Right renal cortex interstitium (tissue), 3 donors: ENCODE measurements around the gene CMTM1. TPM values are rescaled to one million over a fixed set of nuclear protein-coding genes. Genes with fewer than 3 reads are reported as not detected.
"Not testable (repeated sequence)": the region's sequence is repeated elsewhere in the genome, so short reads cannot be mapped to it uniquely, and the experiment has no call there.

Source experiments
- DNase-seq, 3 donors: peaks; one replicate each; pipeline ENCODE4 v3.0.0-alpha.2; 2013; ENCODE audit warnings: low read depth in 3 of 3, low spot score in 2 of 3
- polyA plus RNA-seq, 3 donors: library from polyadenylated mRNA; unstranded; fragments of 120-200 nt; gene quantifications; one replicate each; pipeline ENCODE4 v1.2.1, GENCODE V29; 2013; ENCODE audit not compliant: insufficient read length in 3 of 3

CMTM1 gene
- polyA plus RNA-seq, 3 donors, result 3.9 to 5.4 (median 4.8) TPM

DNA sequence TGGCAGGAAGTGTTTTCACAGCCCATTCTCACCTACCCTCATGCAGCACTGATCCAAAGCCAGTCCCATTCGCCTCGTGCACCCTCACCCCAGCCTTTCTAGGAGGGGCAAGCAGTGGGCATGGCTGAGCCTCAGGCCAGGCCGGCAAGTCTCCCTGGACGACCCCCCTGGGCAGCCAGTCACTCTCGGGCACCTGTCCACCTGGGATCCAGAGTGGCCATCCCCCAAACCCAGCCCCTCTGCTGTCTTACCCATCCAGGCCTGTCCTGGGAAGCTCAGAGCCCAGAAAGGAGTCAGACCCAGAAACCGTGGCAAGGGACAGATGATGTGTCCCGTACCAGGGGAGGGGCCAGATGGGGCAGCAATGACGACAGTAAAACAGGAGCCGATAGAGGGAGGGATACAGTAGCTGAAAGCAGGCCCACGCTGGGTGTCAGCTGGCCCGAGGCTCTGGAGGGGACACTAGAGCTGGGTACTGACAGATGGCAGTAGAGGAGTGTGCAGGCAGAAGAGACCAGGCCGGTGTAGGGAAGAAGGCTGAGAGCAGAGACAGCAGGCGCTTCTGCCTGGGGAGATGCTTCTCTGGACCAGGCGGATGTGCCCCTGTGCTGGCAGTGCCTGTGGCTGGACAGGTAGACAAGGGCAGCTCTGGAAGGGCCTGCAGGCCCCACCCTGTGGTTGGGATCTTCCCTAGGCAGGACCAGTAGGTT is 44.0 kb downstream of the CMTM1 start:
- no peak for DNase-seq

- DNase-seq, result not testable (repeated sequence)
These were observed 45.7 kb downstream of the CMTM1 start for GRCh38 chr16:66611911-66612310.

DNA sequence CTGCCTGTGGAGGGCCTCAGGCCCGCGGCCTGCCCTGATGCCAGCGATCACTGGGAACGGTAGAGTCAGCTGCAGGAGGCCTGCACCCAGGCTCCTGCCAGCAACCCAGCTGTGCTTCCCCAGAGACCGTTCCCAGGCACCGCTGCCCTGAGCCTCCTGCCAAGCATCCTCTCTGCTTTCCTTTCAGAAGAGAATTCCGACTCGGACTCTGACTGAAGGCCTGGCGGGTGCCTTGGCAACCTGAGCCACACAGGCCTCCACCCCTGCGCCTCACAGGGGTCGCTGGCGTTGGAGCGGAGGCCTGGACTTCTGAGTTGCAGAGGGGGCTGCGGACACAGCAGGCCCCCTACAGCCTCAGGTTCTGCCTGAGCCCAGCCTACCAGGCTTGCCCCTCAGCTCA is 46.2 kb downstream of the CMTM1 start:
- DNase-seq, result no peak

DNA sequence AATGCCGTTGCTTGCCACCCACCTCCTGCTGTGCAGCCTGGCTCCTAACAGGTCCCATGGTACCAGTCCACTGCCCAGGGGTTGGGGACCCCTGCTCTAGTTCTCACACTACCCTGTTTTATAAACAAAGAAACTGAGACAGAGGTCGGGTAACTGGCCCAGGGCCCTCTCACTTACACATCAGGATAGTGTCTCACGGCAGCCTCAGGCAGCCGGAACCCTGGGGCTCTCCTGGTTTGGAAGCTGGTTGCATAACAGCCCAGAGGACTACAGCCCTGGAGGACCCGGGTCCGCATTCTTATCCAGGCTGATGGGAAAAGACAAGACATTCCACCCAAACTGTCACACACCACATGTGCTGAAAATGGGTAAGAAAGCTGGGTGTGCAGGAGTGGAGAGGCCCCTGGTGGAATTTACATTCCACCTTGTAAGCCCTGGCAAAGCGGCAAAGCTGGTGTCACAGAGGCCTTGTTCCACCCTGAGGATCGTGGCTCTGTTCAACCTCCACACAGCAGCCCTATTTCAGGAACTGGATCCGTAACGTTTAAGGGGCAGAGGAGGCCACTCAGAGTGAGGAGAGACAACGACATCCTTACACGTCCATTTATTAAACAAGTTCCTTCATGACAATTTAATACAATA is 48.0 kb downstream of the CMTM1 start:
- DNase-seq, result no peak

DNA sequence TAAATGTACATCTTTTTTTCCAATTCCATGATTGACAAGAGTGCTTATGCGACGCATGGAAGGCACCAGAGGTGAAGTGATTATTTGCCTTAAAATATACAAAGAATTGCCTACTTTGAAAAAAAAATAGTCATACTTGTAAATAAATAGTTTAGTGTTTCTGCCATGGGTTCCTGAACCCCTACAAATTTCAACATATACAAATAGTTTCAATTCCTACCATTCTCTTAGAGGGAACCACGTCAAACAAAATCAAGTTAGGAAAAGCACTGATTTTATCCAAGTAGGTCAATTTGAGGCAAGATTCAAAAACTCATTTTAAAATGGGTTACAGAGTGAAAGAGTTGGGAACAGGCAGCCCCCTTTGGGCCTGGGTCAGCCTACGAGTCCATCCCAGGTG is 49.9 kb downstream of the CMTM1 start:
- DNase-seq, result no peak

DNA sequence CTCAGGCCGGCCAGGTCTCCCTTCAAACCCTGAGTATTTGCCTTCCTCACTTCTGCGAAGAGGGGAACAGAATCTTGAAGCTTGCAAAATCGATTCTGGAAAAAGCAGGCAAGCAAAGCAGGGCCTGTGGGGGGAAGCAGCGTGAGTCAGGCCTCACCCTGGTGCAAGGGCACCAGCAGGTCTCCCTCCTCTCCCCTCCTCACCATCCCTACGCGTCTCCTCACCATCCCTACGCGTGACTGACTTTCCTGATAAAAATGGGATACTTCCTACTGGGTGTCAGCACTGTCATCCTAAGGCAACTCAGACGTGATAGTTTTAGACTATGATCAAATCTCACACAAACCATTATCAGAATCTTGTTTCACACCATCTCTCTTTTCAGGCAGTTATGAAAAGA is 50.4 kb downstream of the CMTM1 start:
- no peak for DNase-seq

DNA sequence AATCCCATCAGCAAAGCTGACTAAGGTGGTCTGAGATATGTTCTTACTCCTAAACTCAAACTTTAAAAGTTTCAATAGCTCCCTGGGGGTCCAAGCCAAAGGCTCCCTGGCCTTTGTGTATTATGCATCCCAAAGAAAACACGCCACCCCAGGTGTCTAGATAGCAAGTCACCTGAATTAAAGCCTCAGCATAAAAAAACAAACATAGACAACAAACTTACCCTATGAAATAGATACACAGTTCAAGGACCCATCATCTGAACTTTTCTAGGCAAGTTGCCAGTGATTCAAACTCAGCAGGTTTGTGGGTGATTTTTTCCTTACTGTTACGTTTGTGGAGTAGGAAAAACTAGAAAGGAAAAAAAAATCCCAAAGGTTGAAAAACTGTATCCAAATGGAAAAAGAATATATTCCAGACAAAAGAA is 50.8 kb downstream of the CMTM1 start:
- DNase-seq, result no peak

DNA sequence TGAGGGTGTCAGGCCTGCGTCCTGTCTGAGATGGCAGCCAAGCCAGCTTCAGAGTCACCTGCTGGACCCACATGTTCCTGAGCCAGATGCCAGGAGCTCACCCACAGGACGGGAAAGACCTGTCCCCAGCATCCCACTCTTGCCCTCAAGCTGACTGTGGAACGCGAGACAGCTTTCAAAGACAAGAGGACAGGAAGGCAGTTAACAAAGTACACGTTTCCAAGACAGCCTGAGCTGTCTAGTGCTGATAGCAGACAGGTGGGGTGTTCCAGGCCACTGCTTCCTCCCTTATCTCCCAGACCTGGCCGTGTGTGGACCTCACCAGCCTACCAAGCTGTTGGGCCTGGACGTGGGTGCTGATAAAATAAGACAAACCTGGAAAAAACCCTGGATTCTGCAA is 51.5 kb downstream of the CMTM1 start:
- no peak for DNase-seq

GRCh38 chr16:66618588-66619375 is 52.5 kb downstream of the CMTM1 start:
- no peak for DNase-seq

DNA sequence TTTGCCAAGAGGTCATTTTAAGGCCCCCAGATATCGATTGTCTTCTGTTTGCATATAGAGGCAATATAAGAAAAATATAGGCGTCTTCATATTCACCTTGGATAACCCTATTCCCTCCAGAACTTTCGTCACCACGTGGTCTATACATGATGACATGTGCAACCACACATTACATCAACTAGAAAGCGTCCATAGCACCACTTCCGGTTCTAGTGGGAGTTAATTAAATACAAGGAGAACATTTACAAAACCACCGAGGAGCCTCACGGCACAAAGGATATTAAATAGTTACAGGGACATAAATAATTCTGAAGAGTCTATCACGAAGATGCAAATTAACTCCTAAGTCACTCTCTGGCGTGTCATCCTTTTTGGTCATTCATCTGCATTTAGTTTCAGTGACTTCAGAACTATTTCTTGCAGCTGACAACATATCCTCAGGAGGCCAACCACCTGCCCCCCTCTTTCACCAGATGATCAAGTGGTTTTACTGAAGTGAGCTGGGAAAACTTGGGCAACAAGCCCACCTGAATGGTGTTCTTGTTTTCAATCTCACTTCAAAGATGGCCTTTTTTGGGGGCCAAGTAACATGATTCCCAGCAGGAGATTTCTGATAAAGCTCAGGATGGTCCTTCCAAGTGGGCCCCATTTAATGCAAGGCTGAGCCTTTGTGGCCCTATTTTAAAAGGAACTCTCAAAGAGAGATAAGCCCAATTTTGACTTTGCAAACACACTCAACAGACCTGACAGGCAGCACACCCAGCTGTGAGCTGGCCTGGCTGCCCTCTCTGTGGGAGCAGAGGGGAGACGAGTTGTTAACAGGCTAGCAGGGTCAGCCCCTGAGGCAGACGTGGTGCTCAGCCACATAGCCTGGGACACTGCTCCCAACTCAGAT is 53.5 kb downstream of the CMTM1 start:
- no peak for DNase-seq

GRCh38 chr16:66620429-66620795 is 54.2 kb downstream of the CMTM1 start:
- no peak for DNase-seq

DNA sequence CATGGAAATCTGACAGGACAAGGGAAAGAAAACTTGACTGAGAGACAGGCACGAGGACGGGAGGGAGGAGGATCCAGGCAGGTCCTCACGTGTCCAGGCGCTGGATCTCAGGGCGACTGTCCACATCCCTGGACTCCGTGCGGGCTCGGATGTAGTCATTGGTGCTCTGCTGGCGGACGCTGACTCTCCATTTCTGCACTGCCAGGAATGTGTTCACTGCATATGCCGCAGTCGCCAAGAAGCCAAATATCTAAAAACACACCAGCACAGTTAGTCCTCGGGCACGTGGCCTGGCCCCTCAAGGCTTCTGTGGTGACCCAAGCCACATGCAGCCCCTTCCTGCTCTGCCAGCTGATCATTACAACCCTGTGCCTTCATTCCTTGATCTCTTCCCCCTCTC is 55.7 kb downstream of the CMTM1 start:
- no peak for DNase-seq

DNA sequence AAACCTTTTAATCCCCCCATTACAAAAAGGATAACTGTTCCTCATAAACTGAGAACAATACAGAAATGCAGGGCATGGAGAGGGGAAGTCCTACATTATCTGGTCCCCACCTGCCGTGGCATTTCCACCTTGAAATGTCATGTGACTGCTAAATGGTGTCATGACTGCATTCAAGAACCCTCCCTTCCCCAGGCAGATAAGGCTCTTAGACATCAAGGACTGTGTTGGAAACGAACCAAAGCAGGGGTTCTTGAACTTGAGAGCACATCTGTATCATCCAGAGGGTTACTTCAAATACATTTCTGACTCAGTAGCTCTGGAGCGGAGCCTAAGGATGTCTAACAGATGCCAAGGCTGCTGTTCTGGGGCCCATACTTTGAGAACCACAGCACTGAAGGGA is 56.6 kb downstream of the CMTM1 start:
- no peak for DNase-seq

GRCh38 chr16:66623755-66624154 is 57.5 kb downstream of the CMTM1 start:
- no peak for DNase-seq

- not testable (repeated sequence) for DNase-seq
These were observed 61.6 kb downstream of the CMTM1 start for GRCh38 chr16:66627611-66628378.

Other genes with a start within 250 kb of the CMTM1 start
- 10 to 100 TPM; 62.7 to 68.8 (median 63.3) TPM for gene CDH5, start 199.7 kb upstream of the CMTM1 start, polyA plus RNA-seq
- gene BEAN1, start 139.1 kb upstream of the CMTM1 start, polyA plus RNA-seq, result 1 to 10 TPM in 1 of 3 donors, under 1 TPM in 2; 0.93 to 1.2 (median 0.96) TPM
- 10 to 100 TPM; 32.3 to 37.6 (median 35.8) TPM for gene TK2, start 16.3 kb upstream of the CMTM1 start, polyA plus RNA-seq
- 10 to 100 TPM; 34.5 to 46.5 (median 46.4) TPM for gene CKLF, start 13.9 kb upstream of the CMTM1 start, polyA plus RNA-seq
- under 1 TPM; 0.28 to 0.96 (median 0.41) TPM for gene CMTM2, start 13.0 kb downstream of the CMTM1 start, polyA plus RNA-seq
- 10 to 100 TPM; 58.7 to 64.0 (median 63.8) TPM for gene CMTM3, start 38.3 kb downstream of the CMTM1 start, polyA plus RNA-seq
- 10 to 100 TPM; 69.1 to 70.8 (median 69.4) TPM for gene CMTM4, start 130.3 kb downstream of the CMTM1 start, polyA plus RNA-seq
- gene DYNC1LI2, start 185.2 kb downstream of the CMTM1 start, polyA plus RNA-seq, result 100 to 1,000 TPM in 1 of 3 donors, 10 to 100 TPM in 2; 96.3 to 104 (median 97.4) TPM
- under 1 TPM in 1 of 3 donors, not detected in 2; 0.16 TPM for gene TERB1, start 235.1 kb downstream of the CMTM1 start, polyA plus RNA-seq